ENCODE results near the gene DDX25.

DNA sequence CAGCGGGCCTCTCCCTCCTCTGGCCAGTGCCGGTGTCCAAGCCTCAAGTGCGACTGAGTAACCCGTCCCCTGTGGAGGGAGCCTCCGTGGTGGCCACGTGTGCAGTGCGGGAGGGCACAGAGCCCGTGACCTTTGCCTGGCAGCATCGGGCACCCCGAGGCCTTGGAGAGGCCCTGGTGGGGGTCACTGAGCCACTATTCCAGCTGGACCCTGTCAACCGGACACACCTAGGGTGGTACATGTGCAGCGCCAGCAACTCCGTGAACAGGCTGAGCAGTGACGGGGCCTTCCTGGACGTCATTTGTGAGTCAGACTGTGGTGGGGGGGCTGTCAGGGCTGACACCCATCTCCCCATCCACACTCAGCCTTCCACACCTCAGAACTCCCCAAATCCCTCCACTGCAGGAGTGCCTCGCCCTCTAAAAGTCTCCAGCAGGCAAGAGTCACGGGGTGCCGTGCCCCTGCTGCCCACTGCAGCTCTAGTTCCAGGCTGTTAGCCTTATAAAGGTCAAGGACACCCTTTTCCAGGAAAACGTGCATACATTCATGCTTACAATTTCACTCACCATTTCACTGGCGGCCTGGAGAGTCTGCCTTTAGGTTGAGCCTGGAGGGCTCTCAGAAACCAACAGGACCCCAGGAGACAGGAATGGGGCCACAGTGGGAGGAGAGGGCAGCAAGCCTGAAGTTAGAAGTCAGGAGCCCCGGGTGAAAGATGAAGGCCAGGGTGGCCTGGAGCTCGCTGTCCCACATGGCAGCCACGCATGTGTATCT lies 44.2 kb downstream of the DDX25 start:
- no peak for TF ChIP-seq CTCF (IDR thresholded peaks at IDR 0.05; ENCODE audit: insufficient read depth, low read length, poor library complexity, severe bottlenecking)
- TF ChIP-seq EZH2phosphoT487 (conservative IDR thresholded peaks at IDR 0.05; ENCODE audit: low read length) = no peak

All from SU-DHL-6 (cell line).